ENCODE data around the gene RXFP1. TPM values are rescaled to one million over a fixed set of nuclear protein-coding genes. Genes with fewer than 3 reads are reported as not detected.

The RXFP1 gene
- polyA plus RNA-seq, 1 donor from 2014 or later = 0.12 TPM

DNA sequence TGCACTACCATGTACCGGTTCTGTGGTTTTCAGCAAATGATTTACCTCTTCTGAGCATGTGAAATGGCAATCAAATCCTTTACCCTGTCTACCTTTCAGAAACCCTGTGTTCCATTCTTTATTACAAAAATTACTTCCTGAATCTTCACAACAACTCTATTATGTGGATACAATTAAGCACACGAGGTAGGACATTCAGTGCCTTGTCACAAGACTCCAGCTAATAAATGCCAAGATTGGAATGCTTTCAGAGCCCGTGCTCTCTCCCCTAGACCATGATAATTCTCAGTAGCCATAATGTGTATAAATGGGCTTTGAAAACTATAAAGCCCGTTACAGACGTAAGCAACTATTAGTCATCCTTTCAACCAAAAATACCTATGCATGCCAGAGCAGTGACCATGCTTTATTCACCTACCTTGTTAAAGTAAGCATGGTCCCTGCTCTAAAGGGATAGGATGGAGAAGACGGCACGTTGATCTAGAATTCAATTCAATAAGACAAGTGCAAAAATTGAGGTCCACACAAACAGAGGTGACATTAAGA, 2.4 kb downstream of the RXFP1 start:
- Histone ChIP-seq H3K9me2 (ENCODE audit: insufficient read depth, low read length) (no peaks in the 10 kb centered on the region), H3K79me2 (replicated peaks; ENCODE audit: insufficient read depth, low read length) (no peaks in the 10 kb centered on the region), H3K36me3 (ENCODE audit: insufficient read depth, low read length) (no peaks in the 10 kb centered on the region), H4K20me1 (ENCODE audit: insufficient read depth) (no peaks in the 10 kb centered on the region), H3K9me3 (ENCODE audit: low read length) (no peaks in the 10 kb centered on the region), H3K27ac (ENCODE audit: low read length) (no peak overlapping the region), H3K9ac (ENCODE audit: low read length) (no peak overlapping the region), H3K4me2 (ENCODE audit: low read length) (no peak overlapping the region), H3F3A (ENCODE audit: insufficient read depth, low read length, poor library complexity, severe bottlenecking) (no peaks in the 10 kb centered on the region), H3K27me3 (ENCODE audit: insufficient read depth, low read depth, low read length) (no peaks in the 10 kb centered on the region), H3K4me3 (ENCODE audit: low read length) (no peak overlapping the region), H2AFZ (ENCODE audit: low read depth, low read length) (no peak overlapping the region)
- no peak for TF ChIP-seq EZH2 (IDR thresholded peaks at IDR 0.05; ENCODE audit: borderline replicate concordance, insufficient read depth, low read length, poor library complexity, severe bottlenecking)
- no peak for TF ChIP-seq EP300 (conservative IDR thresholded peaks at IDR 0.05; ENCODE audit: poor library complexity, severe bottlenecking)
- TF ChIP-seq RAD21 (conservative IDR thresholded peaks at IDR 0.05) = no peak
- TF ChIP-seq MXI1 (conservative IDR thresholded peaks at IDR 0.05; ENCODE audit: poor library complexity, severe bottlenecking) = no peak
- no peak for TF ChIP-seq POLR2AphosphoS5 (IDR thresholded peaks at IDR 0.05)
- TF ChIP-seq TAF1 (IDR thresholded peaks at IDR 0.05; ENCODE audit: low read depth) = no peak
- TF ChIP-seq REST (IDR thresholded peaks at IDR 0.05; ENCODE audit: borderline replicate concordance) = no peak
- no peak for TF ChIP-seq SMC3 (conservative IDR thresholded peaks at IDR 0.05; ENCODE audit: poor library complexity)
- no peak for TF ChIP-seq CTCF (IDR thresholded peaks at IDR 0.05; ENCODE audit: poor library complexity, severe bottlenecking)

DNA sequence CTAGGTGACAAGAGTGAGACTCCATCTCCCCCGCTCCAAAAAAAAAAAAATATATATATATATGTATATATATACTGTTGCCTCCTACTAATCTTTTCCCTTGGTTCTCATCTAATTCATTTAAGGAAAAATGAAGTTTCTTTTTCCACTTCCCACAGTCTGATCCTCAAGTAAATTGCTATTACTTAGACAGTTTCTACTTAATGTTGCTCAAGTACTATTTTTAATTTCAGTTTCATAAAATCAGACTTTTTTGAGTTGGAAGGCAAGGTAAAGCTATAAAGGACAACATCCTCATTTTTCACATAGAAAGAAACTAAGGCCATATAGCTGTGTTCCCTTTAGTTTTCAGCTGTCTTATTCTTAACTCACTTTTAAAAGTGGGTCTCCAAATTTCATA, 5.8 kb downstream of the RXFP1 start:
- Histone ChIP-seq H2AFZ (ENCODE audit: low read depth, low read length) (no peak overlapping the region), H3K9me2 (ENCODE audit: insufficient read depth, low read length) (no peaks in the 10 kb centered on the region), H3K4me3 (ENCODE audit: low read length) (no peak overlapping the region), H3K9me3 (ENCODE audit: low read length) (no peaks in the 10 kb centered on the region), H3K79me2 (replicated peaks; ENCODE audit: insufficient read depth, low read length) (no peaks in the 10 kb centered on the region), H4K20me1 (ENCODE audit: insufficient read depth) (no peaks in the 10 kb centered on the region), H3K36me3 (ENCODE audit: insufficient read depth, low read length) (no peaks in the 10 kb centered on the region), H3F3A (ENCODE audit: insufficient read depth, low read length, poor library complexity, severe bottlenecking) (no peaks in the 10 kb centered on the region), H3K4me2 (ENCODE audit: low read length) (no peak overlapping the region), H3K27me3 (ENCODE audit: insufficient read depth, low read depth, low read length) (no peaks in the 10 kb centered on the region), H3K9ac (ENCODE audit: low read length) (no peak overlapping the region), H3K27ac (ENCODE audit: low read length) (no peak overlapping the region)
- no peak for TF ChIP-seq POLR2AphosphoS5 (IDR thresholded peaks at IDR 0.05)
- TF ChIP-seq CTCF (IDR thresholded peaks at IDR 0.05; ENCODE audit: poor library complexity, severe bottlenecking) = no peak
- no peak for TF ChIP-seq MXI1 (conservative IDR thresholded peaks at IDR 0.05; ENCODE audit: poor library complexity, severe bottlenecking)
- TF ChIP-seq EP300 (conservative IDR thresholded peaks at IDR 0.05; ENCODE audit: poor library complexity, severe bottlenecking) = no peak
- no peak for TF ChIP-seq RAD21 (conservative IDR thresholded peaks at IDR 0.05)
- no peak for TF ChIP-seq REST (IDR thresholded peaks at IDR 0.05; ENCODE audit: borderline replicate concordance)
- no peak for TF ChIP-seq TAF1 (IDR thresholded peaks at IDR 0.05; ENCODE audit: low read depth)
- no peak for TF ChIP-seq EZH2 (IDR thresholded peaks at IDR 0.05; ENCODE audit: borderline replicate concordance, insufficient read depth, low read length, poor library complexity, severe bottlenecking)
- TF ChIP-seq SMC3 (conservative IDR thresholded peaks at IDR 0.05; ENCODE audit: poor library complexity) = no peak

All from neural cell (in vitro differentiated cells).